Cerebellar cortex (tissue), 1 donor: ENCODE data around the gene LPAR1.

Experiments
- DNase-seq: peaks from one replicate; pipeline ENCODE4 v3.0.0-alpha.2; 2015; ENCODE audit warnings: low spot score

LPAR1 gene

DNA sequence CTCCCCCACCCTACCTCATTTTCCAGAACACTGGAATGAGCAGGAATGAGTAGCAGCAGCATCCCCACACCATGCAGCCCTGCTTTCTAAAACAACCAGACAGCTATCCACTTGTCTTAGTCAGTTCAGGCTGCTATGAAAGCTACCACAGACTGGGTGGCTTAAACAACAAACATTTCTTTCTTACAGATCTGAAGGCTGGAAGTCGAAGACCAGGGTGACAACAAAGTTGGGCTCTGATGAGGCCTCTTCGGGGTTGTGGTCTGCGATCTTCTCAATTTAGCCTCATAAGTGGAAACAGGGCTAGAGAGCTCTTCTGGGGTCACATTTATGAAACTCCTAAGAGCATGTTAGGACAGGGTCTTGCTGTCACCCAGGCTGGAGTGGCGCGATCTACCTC lies 38.9 kb downstream of the LPAR1 start:
- no peak for DNase-seq

DNA sequence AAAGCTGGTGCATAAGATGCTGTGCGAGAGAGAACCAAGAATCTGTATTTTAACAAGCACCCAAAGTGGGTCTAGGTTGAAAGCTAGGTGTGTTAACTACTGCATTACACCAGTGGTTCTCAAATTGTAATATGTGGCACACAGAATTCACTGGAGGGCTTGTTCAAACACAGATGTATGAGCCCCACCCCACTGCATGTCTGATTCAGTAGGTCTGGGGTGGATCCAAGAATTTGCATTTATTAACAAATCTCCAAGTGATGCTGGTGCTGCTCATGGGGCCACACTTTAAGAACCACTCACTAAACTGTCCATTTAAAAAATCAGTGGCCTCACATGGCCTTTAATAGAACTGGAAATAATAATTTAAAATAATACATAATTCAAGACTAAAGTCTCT lies 40.4 kb downstream of the LPAR1 start:
- DNase-seq: no peak

DNA sequence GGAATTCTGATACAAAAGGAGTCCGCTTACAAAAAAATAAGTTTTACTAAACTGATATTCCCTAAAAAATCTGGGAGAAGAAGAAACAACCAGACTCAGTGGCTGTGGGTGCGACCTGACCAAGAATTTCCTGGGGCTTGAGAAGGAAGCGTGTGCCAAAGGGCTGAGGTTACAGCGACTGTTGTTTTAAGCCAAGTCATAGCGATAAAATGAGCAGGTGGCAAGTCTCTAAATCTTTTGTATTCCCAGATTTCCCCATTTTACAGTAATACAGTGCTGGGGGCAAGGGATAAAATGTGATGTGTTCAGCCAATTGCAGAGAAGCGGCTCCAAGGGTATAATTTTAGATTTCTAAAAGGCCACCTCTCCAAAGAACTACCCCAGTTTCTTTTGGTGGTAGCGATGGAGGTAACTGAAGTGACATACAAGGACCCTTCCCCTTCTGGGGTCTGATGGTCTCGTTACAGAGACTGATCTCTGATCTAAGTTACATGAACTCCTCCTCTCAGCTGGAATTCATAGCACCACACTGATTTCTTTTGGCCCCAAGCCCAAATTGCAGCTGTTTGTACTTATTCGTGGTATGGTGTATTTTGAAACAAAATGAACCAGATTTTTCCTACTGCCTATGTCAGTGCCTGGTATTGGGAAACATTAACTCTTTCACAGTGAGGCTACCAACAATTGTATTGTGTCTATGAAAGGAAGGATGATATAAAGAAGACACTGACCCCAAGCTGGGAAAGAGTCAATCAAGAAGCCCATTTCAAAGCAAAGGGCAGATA lies 41.6 kb downstream of the LPAR1 start:
- no peak for DNase-seq

DNA sequence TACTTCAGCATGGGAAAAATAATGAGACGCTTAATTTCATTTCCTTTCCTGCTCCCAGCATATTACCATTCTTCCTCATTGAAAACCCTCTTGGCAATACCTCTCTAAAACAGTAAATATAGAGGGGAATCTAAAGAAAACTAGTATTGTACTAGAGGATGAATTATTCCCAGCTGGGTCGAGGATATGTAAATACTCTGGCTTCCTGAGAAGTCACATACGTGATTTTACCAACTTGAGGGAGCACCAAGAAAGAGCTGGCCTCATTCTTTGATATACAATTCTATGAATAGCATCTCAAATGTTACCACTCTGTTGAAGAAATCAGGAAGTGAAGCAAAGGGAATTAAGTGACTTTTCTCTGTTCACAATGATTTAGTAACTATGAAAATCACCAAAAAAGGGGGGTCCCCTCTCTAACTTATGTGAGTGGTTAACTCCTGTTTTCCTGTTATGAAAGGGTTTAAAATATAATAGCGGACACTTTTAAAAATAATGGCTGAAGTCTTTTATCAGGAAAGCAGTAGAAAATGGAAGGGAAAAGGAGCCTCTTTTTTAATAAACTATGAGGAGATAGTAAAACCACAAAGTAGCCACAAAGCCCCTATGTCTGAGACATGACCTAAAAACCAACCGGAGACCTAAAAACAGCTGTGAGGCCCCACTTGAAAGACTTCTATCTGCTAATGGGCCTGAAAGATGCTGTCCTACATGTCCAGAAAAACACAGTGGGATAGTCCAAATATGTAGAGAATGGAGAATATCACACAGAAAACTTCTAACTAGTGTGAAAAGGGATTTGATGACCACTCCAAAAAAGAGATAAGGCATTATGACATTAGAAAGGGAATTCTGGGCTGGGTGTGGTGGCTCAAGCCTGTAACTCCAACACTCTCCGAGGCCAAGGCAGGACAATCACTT lies 42.6 kb downstream of the LPAR1 start:
- DNase-seq: no peak

DNA sequence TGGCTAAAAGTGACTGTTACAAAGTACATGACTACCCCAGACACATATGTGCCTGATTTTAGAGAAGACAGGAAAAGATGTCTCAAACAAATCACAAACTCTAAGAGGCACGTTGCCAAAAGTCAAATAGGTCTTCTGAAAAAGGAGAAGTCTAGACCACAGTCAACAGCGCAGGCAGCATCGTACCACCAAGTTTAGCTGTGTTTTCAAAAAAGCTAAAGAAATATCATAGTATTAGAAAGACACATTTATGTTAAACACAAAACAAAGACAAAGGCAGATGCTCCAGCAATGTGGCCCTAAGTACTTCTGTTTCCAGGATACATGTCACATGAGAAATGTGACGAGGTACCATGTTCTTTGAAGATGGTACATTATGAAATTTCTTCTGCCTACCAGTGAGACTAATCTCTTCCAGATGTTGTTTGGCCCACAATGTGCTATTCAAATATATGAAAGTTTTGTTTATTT lies 43.5 kb downstream of the LPAR1 start:
- peak; percentile 2 for DNase-seq

DNA sequence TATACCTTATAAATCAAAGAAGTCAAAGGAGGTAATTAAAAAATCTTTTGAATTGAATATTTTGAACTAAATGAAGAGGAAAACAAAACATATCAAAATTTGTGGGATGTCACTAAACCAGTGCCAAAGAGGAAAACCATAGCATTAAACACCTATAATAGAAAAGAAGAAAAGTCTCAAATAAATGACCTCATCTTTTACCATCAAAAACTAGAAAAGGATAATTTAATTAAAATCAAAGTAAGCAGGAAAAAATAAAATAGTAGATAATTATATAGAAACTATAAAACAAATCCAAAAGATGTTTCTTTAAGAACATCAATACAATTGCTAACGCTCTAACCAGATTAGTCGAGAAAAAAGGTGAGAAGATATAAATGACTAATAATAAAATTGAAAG lies 47.8 kb downstream of the LPAR1 start:
- DNase-seq: no peak

DNA sequence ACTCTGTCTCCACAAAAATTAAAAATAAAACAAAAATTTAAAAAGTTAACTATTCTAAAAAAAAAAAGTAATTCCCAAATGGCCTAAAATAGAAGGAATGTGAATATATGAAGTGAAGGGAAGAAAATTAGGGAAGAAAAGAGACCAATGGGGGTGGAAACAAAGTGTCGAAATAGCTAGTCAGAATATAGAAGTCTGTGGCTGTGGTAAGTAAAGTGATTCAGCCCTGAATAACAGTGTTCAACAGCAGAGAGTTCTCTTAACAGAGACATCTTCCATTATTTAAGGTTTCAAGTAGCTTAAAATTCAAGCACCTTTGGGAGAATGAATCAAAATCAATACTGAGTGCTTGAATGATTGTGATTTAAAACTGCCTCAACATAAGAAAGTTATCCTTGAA lies 51.7 kb downstream of the LPAR1 start:
- DNase-seq: no peak

DNA sequence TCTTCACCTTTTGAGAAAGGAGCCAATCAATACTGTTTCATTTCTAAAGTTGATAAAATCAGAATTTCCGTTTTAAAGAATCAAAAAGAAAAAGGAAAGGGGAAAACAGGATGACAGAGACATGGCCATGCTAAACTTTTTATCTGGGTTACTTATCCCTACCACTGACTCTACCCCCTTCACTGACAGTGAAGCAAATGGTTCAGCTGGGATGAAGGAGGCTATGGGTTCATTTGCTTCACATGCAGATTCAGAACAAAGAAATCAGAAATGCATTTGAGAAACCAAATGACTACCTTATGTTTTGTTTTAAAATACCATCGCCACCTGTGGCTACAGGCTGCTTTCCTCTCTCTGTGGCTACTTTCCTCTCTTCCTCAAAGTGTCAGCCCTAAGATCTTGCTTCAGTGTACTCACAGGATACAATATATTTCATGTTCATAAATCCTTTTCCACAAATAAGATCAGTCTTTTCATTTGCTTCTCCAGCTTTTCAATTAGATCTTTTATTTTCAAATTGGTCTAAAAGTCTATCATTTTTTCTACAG lies 53.3 kb downstream of the LPAR1 start:
- no peak for DNase-seq

DNA sequence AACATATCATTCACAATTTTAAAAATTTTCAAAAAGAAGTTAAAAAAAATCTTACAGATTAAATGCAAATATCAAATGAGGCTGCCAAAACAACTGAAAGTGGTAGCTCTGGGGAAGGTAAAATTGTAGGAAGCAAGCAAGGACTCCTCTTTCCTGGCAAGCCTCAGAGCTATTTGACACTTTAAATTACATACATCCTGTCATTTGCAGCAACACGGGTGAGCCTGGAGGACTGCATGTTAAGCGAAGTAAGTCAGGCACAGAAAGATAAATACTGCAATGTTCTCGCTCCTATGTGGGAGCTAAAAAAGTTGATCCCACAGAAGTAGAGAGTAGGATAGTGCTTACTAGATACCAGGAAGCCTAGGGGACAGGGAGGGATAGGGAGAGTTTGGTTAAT lies 58.0 kb downstream of the LPAR1 start:
- no peak for DNase-seq

DNA sequence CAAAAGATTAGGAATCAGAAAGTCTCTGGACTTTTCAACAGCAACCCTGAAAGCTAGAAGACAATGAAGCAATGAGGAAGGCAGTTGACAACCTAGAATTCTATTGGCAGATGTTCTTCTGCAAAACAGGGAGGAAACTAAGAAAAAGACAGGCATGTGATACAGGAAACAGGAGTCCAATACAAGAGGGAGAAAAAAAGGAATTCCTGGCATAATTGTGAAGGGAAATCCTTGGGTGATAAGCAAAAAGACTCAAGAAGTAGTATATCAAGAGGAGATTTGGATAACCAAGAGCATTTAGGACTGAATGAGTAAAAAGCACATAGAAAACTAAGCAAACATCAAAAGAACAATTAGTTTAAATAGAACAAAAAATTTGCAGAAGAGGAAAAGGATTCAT lies 58.6 kb downstream of the LPAR1 start:
- no peak for DNase-seq

DNA sequence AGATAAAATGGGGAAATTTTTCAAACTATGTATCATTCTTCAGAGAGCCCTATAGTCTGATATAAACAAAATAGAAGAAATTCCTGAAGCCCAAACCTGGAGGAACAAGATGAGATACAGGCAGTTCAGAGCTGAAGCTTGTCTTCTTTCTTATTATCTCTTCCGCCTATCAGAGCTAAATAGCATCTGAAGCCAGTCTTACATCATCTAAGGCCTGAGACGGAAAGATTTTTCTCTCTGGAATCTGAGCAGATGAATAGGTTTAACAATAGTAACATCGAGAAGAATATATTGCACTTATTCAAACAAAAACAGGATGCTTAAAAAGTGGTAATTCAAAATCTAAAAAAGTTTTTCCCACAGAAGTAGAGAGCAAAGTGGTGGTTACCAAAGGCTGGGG lies 59.8 kb downstream of the LPAR1 start:
- DNase-seq: no peak

DNA sequence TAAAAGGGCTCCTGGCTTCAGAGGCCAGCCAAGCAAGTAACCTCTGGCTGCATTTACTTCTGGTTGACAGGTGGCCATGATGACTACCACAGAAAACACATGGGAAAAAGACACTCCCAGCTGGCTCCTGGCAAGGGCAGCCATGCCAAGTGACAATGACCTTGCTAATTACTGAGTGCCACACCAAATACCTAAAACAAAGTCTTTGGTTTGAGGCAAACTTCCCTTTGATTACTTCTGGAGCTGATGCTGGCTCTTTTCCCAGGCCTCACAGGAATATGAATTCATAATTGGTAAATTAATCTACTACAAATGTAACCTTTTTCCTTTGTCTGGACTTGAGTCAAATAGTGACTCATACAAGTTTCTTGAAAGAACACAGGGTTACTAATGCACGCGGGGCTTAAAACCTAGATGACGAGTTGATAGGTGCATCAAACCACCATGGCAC lies 61.0 kb downstream of the LPAR1 start:
- no peak for DNase-seq

DNA sequence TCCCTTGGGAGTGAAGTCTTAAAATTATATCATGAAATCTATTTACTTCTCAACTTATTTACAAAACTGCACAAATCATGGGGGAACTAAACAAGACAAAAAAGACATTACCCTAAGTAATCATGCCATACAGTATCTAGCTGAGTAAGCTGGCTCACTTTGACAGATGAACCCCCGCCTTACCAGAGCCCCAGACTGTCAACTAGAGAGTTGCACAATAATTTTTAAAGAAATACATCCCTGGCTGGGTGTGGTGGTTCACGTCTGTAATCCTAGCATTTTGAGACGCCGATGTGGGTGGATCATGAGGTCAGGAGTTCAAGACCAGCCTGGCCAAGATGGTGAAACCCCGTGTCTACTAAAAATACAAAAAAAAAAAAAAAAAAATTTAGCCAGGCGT lies 62.3 kb downstream of the LPAR1 start:
- DNase-seq: no peak

DNA sequence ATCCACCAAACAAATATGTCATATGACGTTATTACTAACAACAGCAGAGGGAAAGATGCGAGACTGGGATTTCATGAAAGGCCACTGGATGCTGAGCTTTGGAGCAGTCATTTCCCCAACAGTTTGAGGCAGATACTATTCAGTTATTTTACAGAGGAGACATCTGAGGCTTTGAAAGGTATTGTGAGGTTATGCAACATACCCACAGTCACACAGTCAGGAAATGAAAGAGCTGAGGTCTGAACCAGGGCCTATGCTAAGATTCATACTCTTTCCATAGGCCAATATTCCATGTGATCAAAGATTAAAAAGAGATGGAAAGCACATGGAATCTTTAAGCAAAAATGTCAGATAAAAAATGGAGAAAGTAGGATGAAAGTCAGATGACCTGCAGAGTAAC lies 63.0 kb downstream of the LPAR1 start:
- DNase-seq: no peak

DNA sequence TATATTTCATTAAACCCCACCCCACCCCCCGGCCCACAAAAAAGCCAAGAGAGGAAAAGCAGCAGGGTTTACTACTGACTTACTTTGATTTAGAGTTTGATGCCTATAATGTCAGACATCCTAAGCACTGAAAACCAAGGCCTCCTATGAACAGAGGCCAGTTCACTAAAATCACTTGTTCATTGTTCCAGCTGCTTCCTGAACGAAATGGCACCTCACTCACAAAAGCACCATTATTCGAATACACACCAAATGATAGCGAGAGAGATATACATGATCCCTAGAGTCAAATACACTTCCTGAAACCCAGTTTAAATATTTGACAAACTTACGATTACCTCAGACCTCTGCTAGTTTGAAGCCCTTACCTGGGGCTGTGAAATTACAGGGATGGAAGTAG lies 66.6 kb downstream of the LPAR1 start:
- DNase-seq: no peak

DNA sequence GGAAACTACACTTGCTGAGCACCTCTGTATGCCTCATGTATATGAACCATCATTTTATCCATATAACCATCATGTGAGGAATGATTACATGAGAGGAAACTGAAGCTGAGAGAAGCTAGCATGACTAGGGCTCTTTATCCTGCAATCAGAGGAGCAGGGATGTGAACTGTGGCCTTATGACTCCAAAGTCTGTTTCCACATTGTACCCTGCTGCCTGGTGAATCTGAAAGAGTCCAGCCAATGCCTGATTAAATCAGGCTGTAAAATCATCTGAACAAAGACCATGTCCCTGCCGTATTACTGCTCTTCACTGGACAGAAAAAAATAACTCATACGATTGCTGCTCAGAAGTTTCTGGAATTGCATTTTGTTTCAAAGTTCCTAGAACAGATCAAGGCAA lies 67.0 kb downstream of the LPAR1 start:
- DNase-seq: no peak

DNA sequence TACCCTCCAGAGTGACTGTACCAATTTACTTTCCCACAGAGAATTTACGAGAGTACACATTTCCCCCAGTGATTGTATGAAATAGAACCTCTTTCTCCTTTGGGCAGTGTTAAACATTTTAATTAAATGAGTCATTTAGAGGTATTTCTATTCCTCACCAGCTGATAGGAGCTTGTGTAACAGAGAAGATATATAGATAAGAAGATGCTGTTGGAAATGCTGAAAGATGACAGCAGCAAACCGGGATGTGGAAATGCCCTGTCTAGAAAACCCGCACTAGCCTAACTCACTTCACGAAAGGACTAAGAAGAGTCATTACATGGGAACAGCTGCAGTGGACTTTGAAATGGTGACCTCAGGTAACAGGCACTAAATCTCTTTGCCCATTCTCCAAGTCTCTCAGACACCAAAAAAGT lies 68.3 kb downstream of the LPAR1 start:
- no peak for DNase-seq

DNA sequence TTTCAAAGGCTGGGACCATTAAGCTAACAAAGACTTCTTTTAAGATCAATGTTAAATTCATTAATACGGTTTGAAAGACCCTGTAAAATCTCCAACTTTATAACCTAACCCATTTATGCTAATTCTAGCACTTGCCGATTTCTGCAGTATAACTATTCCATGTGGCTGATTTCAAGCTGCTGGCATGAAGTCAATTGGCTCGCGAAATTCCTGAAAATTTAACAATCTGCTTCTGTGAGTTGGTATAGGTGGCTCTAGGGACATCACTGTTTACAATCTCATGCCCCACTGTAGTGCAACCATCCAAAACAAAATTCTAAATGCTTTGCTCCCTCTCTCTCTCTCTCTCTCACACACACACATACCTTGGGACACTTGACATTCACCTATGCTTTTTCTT lies 70.2 kb downstream of the LPAR1 start:
- DNase-seq: no peak

DNA sequence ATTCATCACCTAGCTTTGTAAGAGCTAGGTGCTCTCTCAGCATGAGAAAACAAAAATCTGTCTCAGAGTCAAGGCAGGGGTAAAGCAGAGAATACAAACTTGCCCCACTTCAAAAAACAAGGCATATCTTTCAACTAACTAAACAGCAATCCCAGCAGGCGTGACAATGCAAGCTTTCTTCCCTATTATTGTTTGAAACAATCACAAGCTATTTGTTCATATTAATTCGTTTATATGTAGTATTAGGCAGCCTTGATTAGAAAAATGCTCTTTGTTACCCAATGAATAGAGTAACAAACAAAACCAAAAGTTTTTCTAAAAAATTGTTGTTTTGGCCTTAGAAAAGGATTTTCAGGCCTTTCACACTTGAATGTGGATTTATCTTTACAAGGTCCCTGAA lies 71.1 kb downstream of the LPAR1 start:
- no peak for DNase-seq

DNA sequence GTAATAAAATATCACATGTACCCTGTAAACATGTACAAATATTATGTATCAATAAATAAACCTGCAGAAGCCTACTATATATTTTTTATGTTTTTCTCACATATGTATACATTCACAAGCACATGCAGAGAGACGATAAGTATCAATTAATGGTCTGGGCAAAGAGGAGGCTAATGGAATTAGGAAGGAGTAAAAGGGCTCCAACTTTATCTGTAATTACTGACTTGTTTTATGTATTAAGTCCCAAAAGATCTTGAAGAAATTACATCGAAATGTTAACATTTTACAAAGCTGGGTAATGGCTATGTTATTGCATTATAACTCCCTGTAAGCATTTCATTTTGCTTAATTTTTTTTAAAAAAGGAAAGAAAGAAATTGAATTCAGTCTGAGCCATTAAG lies 78.0 kb downstream of the LPAR1 start:
- DNase-seq: no peak

DNA sequence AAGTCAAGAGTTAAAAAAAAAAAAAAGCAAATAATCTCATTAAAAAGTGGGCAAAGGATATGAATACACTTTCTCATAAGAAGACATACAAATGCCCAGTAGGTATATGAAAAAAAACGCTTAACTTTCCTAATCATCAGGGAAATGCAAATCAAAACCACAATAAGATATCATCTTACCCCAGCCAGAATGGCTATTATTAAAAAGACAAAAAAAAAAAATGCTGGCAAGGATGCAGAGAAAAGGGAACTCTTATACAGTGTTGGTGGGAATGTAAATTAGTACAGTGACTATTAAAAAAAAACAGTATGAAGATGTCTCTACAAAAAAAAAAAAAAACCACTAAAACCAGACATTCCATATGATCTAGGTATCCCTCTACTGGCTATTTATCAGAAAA lies 79.4 kb downstream of the LPAR1 start:
- DNase-seq: no peak

DNA sequence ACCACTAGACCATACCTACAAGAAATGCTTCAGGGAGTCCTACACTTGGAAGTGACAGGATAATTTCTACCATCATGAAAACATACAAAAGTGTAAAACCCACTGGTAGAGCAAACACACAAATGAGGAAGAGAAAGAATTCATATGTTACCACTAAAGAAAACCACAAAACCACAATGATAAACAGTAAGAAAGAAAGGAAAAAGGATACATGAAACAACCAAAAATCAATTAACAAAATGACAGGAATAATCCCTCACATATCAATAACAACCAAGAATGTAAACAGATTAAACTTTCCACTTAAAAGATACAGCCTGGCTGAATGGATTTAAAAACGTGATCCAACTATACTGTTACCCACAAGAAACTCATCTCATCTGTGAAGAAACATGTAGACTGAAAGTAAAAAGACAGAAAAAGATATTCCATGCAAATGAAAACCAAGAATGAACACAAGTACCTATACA lies 83.4 kb downstream of the LPAR1 start:
- DNase-seq: no peak

DNA sequence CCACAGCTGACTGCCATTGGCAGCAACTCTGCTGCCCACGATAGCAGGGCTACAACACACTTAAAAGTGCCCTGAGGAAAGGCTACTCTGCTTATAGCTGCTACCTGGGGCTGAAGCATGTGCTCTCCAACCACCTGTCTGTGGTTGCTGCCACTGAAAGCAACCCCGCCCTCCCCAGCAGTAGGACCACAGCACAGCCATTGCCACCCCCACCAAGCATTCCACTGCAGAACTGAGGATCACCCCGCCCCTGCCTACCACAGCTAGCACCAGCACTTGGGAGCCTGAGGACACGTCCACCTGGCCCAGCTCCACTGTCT lies 85.8 kb downstream of the LPAR1 start:
- no peak for DNase-seq
